Measurements from ENCODE around the gene CCDC82.

DNA sequence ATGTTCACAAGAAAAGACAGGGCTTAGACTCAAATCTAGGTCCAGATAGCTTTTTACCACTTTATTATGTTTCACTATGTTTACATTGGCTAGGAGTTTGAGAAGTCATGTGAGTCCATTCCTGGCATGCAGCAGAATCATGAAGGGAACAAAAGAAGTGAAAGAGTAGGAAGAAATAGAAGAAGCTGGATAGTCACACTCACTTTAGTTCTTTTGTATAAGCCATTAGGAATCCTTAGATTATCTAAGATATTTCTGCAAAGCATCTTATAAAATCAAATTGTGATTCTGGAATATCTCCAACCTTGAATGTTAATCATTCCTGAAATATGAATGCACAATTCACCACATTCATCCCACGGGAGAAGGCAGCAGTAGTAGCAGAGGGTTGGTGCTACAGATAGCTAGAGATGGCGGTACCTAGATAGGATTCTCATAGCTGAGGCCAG is 78.6 kb downstream of the CCDC82 start:
- TF ChIP-seq, protein P1, sequence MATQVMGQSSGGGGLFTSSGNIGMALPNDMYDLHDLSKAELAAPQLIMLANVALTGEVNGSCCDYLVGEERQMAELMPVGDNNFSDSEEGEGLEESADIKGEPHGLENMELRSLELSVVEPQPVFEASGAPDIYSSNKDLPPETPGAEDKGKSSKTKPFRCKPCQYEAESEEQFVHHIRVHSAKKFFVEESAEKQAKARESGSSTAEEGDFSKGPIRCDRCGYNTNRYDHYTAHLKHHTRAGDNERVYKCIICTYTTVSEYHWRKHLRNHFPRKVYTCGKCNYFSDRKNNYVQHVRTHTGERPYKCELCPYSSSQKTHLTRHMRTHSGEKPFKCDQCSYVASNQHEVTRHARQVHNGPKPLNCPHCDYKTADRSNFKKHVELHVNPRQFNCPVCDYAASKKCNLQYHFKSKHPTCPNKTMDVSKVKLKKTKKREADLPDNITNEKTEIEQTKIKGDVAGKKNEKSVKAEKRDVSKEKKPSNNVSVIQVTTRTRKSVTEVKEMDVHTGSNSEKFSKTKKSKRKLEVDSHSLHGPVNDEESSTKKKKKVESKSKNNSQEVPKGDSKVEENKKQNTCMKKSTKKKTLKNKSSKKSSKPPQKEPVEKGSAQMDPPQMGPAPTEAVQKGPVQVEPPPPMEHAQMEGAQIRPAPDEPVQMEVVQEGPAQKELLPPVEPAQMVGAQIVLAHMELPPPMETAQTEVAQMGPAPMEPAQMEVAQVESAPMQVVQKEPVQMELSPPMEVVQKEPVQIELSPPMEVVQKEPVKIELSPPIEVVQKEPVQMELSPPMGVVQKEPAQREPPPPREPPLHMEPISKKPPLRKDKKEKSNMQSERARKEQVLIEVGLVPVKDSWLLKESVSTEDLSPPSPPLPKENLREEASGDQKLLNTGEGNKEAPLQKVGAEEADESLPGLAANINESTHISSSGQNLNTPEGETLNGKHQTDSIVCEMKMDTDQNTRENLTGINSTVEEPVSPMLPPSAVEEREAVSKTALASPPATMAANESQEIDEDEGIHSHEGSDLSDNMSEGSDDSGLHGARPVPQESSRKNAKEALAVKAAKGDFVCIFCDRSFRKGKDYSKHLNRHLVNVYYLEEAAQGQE (IDR thresholded peaks at IDR 0.05; ENCODE audit: low read depth, low read length): no peak
- TF ChIP-seq TAF1 (IDR thresholded peaks at IDR 0.05; ENCODE audit: borderline replicate concordance, low read depth, low read length) (no peak), YY1 (IDR thresholded peaks at IDR 0.05; ENCODE audit: low read depth) (no peak), RFX5 (IDR thresholded peaks at IDR 0.05; ENCODE audit: low read length) (no peak), SMC3 (IDR thresholded peaks at IDR 0.05; ENCODE audit: low read depth, low read length) (no peak), ELF1 (IDR thresholded peaks at IDR 0.05) (no peak), EP300 (IDR thresholded peaks at IDR 0.05; ENCODE audit: borderline replicate concordance in 1 of 2, low read depth in 1 of 2, low read length in 1 of 2) (peak; percentile 10 to 58; a peak in 2 of 4 replicates)
- TF ChIP-seq, protein P2, sequence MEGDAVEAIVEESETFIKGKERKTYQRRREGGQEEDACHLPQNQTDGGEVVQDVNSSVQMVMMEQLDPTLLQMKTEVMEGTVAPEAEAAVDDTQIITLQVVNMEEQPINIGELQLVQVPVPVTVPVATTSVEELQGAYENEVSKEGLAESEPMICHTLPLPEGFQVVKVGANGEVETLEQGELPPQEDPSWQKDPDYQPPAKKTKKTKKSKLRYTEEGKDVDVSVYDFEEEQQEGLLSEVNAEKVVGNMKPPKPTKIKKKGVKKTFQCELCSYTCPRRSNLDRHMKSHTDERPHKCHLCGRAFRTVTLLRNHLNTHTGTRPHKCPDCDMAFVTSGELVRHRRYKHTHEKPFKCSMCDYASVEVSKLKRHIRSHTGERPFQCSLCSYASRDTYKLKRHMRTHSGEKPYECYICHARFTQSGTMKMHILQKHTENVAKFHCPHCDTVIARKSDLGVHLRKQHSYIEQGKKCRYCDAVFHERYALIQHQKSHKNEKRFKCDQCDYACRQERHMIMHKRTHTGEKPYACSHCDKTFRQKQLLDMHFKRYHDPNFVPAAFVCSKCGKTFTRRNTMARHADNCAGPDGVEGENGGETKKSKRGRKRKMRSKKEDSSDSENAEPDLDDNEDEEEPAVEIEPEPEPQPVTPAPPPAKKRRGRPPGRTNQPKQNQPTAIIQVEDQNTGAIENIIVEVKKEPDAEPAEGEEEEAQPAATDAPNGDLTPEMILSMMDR (IDR thresholded peaks at IDR 0.05): no peak
